ENCODE data around the gene PUM2. TPM values are rescaled to one million over a fixed set of nuclear protein-coding genes. Genes with fewer than 3 reads are reported as not detected.

PUM2 gene
- total and polyA plus RNA-seq, 2 of the 13 experiments (the other 11 are each of a cell fraction or from before 2014, with no cell fraction given) = 69.6 to 69.8 TPM

DNA sequence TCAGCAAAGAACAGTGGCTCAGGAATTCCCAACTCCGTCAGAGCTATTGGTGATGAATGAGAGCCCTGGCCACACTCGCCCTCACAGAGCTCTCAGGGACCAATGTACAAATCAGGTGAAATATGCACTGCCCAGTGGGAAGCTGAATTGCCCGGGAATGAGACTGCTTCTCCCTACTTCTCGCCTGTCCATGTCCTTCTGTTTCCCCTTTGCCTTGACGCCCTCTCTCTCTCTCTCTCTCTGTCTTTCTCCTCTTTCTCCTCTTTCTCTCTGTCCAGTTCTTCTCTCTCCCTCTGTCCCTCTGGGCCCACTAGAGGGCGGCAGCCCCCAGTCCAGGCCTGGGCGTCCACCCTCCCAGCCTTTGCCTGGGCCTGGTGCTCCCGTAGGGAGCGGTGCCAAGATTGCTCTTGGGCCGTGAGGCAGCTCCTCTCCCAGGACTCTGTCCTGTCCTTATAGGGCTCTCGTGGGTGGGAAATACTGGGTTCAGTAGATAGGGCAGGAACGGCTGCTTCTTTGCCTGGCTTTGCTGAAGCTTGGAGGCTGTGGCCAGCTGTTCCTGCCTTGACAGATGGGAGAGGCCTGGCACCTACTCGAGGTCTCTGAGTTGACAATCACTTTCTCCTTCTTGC is 28.4 kb upstream of the PUM2 start (continued):
- 0 out of 2 replicates have a peak, but pooled peaks have one; percentile 33 for TF ChIP-seq JUN (CRISPR knock-in tag; IDR thresholded peaks at IDR 0.05)
- TF ChIP-seq, protein P1, sequence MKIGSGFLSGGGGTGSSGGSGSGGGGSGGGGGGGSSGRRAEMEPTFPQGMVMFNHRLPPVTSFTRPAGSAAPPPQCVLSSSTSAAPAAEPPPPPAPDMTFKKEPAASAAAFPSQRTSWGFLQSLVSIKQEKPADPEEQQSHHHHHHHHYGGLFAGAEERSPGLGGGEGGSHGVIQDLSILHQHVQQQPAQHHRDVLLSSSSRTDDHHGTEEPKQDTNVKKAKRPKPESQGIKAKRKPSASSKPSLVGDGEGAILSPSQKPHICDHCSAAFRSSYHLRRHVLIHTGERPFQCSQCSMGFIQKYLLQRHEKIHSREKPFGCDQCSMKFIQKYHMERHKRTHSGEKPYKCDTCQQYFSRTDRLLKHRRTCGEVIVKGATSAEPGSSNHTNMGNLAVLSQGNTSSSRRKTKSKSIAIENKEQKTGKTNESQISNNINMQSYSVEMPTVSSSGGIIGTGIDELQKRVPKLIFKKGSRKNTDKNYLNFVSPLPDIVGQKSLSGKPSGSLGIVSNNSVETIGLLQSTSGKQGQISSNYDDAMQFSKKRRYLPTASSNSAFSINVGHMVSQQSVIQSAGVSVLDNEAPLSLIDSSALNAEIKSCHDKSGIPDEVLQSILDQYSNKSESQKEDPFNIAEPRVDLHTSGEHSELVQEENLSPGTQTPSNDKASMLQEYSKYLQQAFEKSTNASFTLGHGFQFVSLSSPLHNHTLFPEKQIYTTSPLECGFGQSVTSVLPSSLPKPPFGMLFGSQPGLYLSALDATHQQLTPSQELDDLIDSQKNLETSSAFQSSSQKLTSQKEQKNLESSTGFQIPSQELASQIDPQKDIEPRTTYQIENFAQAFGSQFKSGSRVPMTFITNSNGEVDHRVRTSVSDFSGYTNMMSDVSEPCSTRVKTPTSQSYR (CRISPR knock-in tag; IDR thresholded peaks at IDR 0.05; ENCODE audit: borderline replicate concordance) = no peak; the same call in 1 of the 2 replicates
- TF ChIP-seq, protein P2, sequence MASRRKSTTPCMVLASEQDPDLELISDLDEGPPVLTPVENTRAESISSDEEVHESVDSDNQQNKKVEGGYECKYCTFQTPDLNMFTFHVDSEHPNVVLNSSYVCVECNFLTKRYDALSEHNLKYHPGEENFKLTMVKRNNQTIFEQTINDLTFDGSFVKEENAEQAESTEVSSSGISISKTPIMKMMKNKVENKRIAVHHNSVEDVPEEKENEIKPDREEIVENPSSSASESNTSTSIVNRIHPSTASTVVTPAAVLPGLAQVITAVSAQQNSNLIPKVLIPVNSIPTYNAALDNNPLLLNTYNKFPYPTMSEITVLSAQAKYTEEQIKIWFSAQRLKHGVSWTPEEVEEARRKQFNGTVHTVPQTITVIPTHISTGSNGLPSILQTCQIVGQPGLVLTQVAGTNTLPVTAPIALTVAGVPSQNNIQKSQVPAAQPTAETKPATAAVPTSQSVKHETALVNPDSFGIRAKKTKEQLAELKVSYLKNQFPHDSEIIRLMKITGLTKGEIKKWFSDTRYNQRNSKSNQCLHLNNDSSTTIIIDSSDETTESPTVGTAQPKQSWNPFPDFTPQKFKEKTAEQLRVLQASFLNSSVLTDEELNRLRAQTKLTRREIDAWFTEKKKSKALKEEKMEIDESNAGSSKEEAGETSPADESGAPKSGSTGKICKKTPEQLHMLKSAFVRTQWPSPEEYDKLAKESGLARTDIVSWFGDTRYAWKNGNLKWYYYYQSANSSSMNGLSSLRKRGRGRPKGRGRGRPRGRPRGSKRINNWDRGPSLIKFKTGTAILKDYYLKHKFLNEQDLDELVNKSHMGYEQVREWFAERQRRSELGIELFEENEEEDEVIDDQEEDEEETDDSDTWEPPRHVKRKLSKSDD (CRISPR knock-in tag; IDR thresholded peaks at IDR 0.05; ENCODE audit: low read depth) = 0 out of 2 replicates have a peak, but pooled peaks have one; percentile 22
- TF ChIP-seq JDP2 (CRISPR knock-in tag; IDR thresholded peaks at IDR 0.05; ENCODE audit: borderline replicate concordance) = no peak
- no peak for TF ChIP-seq XBP1 (CRISPR knock-in tag; IDR thresholded peaks at IDR 0.05)
- TF ChIP-seq TEAD2 (CRISPR knock-in tag; IDR thresholded peaks at IDR 0.05) = no peak
- TF ChIP-seq ZBTB42 (CRISPR knock-in tag; IDR thresholded peaks at IDR 0.05) = no peak
- no peak for TF ChIP-seq ZNF746 (CRISPR knock-in tag; IDR thresholded peaks at IDR 0.05)
- TF ChIP-seq MTF1 (CRISPR knock-in tag; IDR thresholded peaks at IDR 0.05) = no peak
- no peak for TF ChIP-seq ZBTB10 (CRISPR knock-in tag; IDR thresholded peaks at IDR 0.05; ENCODE audit: borderline replicate concordance)
- TF ChIP-seq ZSCAN30 (CRISPR knock-in tag; IDR thresholded peaks at IDR 0.05) = no peak
- 0 out of 2 replicates have a peak, but pooled peaks have one; percentile 20 for TF ChIP-seq KMT2B (CRISPR knock-in tag; IDR thresholded peaks at IDR 0.05)
- TF ChIP-seq NFAT5 (CRISPR knock-in tag; IDR thresholded peaks at IDR 0.05) = no peak
- no peak for TF ChIP-seq ZNF501 (CRISPR knock-in tag; IDR thresholded peaks at IDR 0.05)
- TF ChIP-seq ASH2L (IDR thresholded peaks at IDR 0.05; ENCODE audit: insufficient read length, low read depth, low read length) = no peak
- no peak for TF ChIP-seq ZNF841 (CRISPR knock-in tag; IDR thresholded peaks at IDR 0.05; ENCODE audit: borderline replicate concordance)
